Stimulated activated naive CD4-positive, alpha-beta T cell treated with Interleukin-2 at 50 U/mL for 16 hours (primary cell): Measurements from ENCODE around the gene BDH1.

Experiments used
- DNase-seq: peaks from one replicate; lab custom pipeline; 2025; lab: John Stamatoyannopoulos, UW

BDH1 gene

DNA sequence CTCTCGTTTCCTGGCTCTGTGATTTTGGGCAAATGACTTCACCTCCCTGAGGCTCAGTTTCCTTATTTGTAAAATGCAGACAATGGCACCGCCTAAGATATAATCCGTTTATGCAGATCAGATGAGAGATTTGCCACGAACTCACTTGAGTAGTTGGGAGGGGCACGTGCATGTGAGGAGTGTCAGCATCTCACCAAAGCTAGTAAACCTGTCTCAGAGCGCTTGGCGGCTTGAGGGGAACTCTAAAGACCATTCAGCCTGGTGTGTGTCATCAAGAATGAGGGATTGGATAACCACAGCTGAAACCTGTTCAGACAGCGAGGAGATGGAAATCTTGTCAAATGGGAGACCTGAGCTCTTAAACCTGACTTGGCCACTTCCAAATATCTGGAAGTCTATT lies 48.7 kb downstream of the BDH1 start:
- DNase-seq: no peak

DNA sequence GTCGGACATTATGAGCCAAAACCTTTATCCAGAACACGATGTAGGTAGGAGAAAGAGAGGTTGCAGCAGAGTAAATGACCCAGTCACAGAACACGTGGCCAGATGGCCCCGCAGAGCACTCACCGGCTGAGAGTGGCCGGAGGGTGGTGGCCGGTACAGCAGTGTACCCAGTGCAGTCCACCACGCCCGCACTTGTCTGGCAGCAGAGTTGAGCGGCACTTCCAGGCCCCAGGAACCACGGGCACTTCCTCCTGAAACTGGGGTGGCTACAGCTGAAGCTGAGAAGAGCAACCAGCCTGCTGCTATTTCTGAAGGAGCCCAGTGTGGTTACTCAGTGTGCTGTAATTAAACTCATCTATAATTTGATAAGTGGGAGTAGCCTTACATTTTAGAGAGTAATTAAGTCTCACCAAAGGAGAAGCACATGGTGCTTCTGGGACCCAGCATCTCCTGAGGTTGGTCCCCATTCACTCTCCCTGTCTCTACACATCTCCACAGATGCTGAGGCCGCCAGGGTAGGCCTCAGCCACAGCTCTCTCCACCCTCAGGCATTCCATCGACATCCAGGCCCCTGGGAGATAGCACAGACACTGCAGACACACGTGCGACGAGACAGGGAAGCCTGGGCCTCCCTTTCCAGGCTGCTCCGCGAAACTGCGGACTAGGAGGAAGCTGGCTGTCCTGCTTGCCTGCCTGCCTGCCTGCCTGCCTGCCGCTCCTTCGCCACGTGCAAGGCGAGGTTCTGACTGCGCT lies 49.8 kb downstream of the BDH1 start:
- no peak for DNase-seq

DNA sequence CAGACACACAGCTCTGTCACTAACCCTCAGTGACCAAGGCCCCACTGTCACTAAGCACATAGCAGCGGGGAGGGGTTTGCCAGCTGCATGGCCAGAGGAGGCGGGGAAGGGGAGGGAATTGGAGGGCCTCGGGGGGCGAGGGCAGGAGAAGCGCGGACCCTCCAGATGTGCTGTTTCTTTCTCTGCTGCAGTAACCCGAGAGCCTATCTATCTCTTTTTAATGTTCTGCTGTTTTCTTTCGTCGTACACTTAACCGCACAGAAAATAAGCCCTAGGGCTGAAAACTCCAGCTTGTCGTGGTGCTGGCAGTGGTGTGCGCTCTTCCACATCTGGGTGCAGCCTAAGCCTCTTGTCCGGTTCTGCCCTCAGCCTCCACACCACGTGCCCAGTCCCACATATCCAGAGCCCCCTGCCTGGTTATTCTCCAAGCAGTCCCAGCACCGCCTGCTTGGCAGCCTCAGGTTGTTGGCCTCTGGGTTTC lies 51.1 kb downstream of the BDH1 start:
- no peak for DNase-seq

DNA sequence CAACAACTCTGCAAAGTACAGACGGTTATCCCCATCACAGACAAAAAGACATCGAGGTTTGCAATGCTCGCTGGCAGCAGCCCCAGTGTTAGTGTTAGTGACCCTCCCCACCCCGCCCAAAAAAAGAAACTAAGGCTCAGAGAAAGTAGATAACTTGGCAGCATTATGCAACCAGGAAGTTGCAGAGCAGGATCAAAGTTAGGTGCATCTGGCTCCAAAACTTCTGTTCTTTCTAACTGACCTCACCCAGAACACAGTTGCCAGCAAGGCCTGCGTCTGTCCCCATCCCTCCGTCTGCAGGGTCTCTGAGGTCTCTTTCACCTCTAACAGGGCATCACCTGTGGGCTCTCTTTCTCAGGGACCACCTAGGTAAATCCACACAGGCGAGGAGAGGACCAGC lies 51.5 kb downstream of the BDH1 start:
- no peak for DNase-seq

- DNase-seq: no peak
Observed at GRCh38 chr3:197503652-197504051, 52.1 kb downstream of the BDH1 start.

DNA sequence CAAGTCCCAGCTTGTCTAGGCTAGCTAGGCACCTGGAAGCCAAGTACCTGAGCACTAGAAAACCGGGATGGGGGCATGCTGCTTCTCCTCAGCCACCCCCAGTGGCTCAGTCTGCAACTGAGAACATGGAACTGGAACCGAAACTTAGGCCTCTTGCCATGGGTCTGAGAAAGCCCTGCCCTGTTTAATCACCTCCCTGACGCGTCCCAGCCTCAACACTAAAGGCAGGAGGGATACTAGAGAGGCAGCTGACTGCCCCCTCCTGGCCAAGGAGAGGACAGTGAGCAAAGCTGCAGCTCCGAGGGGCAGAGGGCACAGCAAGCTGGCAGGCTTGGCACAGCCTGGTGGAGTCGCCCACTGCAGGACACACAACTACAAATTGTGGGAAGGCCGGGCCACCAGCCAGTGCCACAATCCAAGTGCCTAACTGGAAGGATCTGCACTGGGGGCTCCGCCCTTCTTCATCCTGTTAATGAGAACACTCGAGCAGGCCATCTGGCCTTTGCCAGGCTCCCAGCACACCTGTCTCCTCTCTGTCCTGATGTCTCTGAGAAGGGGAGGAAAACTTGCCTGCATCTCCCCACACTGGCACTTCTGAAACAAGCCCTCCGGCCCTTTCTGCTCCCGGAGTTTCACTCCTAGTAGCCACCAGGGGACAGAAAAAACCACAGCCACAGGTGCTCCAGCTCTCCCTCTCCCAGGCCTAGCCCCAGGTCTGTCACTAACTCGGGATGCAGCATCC lies 53.7 kb downstream of the BDH1 start:
- DNase-seq: no peak

DNA sequence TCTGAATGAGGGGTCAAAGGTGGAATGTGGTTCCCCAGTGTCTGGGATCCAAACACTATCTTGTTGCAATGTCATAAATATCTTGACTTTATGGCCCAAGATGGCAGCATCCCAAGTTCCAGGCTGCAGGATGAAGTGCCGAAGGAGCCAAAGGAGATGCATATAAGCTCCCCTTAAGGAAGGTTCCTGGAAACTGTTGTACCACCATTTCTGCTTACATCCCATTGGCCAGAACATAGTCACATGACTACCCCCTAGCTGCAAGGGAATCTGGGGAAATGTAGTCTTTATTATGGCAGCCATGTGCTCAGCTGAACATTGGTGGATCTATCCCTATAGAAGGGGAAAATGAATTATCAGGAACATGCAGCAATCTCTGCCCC lies 54.3 kb downstream of the BDH1 start:
- no peak for DNase-seq

GRCh38 chr3:197500812-197501211 lies 55.0 kb downstream of the BDH1 start:
- DNase-seq: no peak

DNA sequence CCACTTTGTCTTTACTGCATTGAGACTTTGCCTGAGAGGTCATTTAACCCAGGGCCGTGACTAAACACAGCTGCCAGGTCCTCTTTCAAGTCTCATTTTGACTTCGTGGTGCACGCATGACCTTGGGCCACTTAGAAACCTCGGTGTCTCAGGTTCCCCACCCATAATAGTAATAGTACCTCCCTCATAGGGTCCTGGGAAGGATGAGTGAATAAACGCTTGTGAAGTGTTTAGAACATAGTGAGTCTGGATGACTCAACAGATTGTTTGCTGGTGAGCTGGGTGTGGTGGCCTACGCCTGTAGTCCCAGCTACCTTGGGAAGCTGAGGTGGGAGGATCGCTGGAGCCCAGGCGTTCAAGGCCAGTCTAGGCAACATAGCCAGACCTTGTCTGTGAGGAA lies 56.3 kb downstream of the BDH1 start:
- no peak for DNase-seq

GRCh38 chr3:197498499-197499241 lies 57.1 kb downstream of the BDH1 start:
- no peak for DNase-seq

DNA sequence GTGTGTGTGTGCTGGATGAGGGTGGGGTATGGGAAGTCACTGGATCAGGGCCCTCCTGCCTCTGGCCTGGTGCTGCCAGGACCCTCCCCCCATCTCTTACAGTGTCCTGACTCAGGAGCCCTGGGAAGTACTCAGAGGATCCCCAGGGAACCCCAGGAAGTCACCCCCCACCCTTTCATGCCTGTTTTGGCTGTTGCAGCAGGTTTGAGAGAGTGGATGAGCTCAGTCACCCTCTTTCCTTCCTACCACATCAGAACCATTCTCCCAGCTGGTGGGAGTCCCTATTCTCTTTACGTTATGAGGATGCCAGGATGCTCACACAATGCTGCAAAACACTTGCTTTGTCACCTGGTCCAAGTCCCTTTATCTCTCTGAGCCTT lies 59.0 kb downstream of the BDH1 start:
- DNase-seq: no peak

GRCh38 chr3:197495999-197496745 lies 59.6 kb downstream of the BDH1 start:
- no peak for DNase-seq

DNA sequence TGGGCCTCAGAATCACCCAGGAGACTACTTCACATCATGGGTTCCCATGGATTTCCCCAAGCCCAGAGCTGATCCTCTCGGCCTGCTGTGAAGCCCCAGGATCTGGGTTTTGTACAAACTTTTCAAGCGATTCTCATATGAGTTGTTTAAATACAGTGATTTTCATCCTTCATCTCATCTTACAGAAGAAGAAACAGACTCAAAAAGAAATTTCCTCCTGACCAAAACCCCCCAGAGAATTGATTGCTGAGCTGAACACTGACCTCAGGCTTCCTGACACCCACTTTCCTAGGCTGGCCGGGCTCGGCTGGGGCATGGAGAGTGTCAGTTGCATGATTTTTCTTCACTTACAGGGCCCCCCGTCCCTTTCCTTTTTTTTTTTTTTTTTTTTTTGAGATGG lies 60.3 kb downstream of the BDH1 start:
- DNase-seq: no peak

DNA sequence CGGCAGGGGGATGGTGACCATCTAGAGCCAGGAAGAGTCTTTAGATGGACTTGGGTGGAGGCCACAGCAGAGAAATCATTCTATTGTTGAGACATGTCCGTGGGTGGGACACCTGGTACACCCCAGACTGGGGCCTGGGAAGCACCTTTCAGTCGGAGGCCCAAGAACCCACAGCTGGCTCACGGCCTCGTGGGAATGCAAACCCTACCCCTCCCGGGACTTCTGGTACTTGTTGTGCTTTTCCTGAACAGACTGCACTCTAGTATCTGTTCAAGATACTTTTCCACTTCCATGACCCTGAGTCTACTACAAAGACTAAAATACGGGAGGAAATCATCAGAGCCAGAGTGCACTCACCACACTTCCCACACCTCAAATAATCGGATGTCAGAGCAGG lies 60.7 kb downstream of the BDH1 start:
- no peak for DNase-seq

- no peak for DNase-seq
Observed at GRCh38 chr3:197494366-197495058, 61.3 kb downstream of the BDH1 start.

DNA sequence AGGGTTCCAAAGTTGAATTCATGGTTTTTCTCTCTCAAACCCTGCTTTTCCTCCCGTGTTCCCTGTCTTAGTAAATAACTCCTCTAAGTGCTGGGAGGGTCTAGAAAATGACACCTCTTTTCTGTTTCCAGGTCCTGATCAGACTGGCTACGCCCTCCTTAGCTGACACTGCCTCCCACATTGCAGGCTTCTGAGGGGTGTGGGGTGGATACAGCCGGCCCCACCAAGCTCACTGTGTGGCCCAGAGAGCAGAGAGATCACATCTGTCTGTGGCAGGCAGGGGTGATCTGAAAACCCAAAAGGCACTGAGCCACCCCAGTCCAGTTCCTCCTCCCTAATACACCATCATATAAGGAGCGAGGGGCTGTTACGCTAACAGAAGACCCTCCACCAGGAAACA lies 62.7 kb downstream of the BDH1 start:
- DNase-seq: no peak

- DNase-seq: no peak
Observed at GRCh38 chr3:197491923-197492664, 63.7 kb downstream of the BDH1 start.

- no peak for DNase-seq
Observed at GRCh38 chr3:197491478-197491877, 64.3 kb downstream of the BDH1 start.

DNA sequence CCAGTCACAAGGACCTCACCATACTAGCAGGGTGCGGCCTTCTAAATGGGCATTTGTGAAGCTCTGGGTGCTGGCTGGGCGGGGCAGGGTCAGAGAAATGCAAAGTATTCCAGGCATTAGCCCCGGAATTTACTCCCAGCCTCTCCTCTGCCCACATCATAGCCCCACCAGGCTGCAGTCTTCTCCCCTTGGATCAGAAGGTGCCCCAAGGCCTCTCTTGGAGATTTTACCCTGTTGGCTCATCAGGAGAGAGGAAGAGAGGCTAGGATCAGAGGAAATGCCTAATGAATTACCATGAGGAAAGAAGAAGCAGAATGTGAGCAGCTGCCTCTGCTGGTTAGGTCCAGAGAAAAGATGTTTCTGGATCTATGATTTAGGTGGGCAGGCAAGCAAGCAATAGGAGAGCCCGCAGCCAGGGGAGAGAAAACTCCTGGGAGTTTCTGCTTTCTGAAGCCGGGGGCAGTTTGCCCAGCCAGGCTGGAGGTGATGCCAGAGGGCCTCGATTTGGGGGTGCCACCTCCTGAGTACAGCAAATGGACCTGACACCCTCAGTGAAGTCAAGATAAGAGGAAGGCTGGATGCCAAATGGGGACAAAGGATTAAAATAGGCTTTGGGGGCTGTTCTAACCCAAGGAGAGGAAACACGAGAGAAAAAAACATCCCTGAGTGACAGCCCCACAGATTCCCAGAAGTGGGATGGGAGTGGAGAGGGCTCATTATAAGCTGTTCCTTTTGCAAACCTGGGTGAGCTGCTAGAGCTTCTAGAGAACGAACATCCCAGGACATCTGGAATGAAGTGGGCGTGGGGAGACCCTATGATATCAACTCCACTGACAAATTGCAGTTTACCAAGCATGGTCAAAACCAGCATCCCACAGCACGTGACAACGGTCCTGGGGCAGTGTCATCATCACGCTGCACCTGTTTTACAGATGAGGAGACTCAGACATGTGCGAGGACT lies 65.4 kb downstream of the BDH1 start:
- no peak for DNase-seq

DNA sequence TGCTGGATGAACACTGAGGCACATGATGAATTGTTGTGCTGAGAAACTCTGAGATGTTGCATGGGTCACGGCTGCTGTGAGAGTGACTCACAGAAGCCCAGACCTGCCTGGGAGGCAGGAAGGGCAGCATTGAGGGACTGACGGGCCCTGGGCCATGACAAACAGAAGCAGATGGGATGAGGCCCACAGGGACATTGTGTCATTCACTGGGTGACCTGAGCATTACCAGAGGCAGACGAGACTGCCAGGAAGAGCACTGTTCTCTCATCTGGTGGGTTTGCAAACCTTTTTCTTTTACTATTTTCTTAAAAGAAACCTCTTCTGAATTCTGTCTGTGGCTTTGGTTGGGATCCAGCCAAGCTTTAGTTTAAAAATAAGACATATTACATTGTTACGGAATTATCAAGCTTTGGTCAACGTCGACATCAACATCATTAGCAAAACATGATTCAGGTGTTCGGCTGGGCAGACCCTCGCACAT lies 67.8 kb downstream of the BDH1 start:
- DNase-seq: no peak
